AG04449 (cell line): ENCODE measurements around the gene KBTBD3.

Experiments
- CTCF ChIA-PET: fragments of 350-600 bp; formaldehyde crosslinking; extraction: SDS; loops from one replicate; lab custom pipeline; 2021; ENCODE audit warnings: antibody characterized with exemption; lab: Yijun Ruan, JAX
- POLR2A ChIA-PET: fragments of 400-600, 350-600 bp; formaldehyde crosslinking; extraction: SDS; loops from one replicate; lab custom pipeline; 2020; ENCODE audit warnings: antibody characterized with exemption, inconsistent platforms; lab: Yijun Ruan, JAX
- DNase-seq: peaks from one replicate; pipeline ENCODE4 v3.0.0-alpha.2; 2010; ENCODE audit warnings: low read depth, low spot score
- H3K4me3 ChIP-seq: 2 replicates; pipeline ENCODE4 v1.5.1; 2011; ENCODE audit warnings: low read depth, mild to moderate bottlenecking, control low read depth, low read length
- TF ChIP-seq, protein P1 (sequence below): IDR thresholded peaks from one replicate; pipeline ENCODE4 v1.5.1; 2011; ENCODE audit warnings: mild to moderate bottlenecking, moderate library complexity, low read length, control low read depth, inconsistent platforms; ENCODE audit not compliant: insufficient read depth; ENCODE audit errors: missing control alignments

Gene KBTBD3, protein sequence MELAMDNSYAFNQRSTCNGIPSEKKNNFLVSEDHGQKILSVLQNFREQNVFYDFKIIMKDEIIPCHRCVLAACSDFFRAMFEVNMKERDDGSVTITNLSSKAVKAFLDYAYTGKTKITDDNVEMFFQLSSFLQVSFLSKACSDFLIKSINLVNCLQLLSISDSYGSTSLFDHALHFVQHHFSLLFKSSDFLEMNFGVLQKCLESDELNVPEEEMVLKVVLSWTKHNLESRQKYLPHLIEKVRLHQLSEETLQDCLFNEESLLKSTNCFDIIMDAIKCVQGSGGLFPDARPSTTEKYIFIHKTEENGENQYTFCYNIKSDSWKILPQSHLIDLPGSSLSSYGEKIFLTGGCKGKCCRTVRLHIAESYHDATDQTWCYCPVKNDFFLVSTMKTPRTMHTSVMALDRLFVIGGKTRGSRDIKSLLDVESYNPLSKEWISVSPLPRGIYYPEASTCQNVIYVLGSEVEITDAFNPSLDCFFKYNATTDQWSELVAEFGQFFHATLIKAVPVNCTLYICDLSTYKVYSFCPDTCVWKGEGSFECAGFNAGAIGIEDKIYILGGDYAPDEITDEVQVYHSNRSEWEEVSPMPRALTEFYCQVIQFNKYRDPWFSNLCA

DNA sequence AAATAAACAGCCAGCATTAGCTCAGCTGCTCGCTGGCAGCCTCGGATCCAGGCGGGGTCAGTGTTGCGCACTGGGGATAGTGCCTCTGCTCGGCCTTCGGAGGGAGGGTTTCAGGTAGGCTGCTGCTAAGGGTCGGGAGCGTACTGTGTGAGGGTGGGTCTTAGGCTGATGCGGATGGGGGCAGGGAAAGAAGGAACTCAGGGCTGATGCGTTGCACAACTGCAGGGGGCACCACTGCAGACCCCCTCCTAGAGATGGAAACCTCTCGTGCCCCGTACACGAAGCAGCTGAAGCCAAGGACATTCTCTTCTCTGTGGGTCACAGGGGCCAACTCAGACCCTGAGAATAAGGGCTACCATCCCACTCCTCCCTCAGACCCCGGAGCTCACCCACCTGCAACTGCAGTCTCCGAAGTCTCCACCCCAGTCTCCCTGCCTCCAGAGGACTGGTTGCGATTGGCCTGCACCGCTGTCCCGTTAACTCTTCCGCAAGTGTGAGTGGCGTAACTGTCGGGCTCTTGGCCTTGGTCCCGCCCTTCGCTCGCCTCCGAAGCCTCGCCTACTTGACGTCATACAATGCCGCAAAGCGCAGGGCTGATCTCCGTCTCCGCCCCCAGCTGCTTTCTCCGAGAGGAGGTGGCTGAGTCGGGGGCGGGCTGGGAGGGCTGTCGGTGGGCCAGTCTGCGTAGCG lies at the start of gene KBTBD3:
Gene KBTBD3 (minus strand): TSS at position 429 of the 690 bp plus-strand sequence. CDS start 18,250 bp downstream, outside the sequence.
- peak; percentile 94 for DNase-seq
- TF ChIP-seq, protein P1, sequence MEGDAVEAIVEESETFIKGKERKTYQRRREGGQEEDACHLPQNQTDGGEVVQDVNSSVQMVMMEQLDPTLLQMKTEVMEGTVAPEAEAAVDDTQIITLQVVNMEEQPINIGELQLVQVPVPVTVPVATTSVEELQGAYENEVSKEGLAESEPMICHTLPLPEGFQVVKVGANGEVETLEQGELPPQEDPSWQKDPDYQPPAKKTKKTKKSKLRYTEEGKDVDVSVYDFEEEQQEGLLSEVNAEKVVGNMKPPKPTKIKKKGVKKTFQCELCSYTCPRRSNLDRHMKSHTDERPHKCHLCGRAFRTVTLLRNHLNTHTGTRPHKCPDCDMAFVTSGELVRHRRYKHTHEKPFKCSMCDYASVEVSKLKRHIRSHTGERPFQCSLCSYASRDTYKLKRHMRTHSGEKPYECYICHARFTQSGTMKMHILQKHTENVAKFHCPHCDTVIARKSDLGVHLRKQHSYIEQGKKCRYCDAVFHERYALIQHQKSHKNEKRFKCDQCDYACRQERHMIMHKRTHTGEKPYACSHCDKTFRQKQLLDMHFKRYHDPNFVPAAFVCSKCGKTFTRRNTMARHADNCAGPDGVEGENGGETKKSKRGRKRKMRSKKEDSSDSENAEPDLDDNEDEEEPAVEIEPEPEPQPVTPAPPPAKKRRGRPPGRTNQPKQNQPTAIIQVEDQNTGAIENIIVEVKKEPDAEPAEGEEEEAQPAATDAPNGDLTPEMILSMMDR, result peak; percentile 52
- POLR2A ChIA-PET, result no interaction called here
- CTCF ChIA-PET, result interaction anchor here (1.0 to 2.6 kb wide), 2 partner anchors 10 to 56 kb away, joined by 3 to 10 read pairs; no protein-coding TSS in a partner anchor
- peak within 1 kb of the TSS; percentile 95 for H3K4me3 ChIP-seq

DNA sequence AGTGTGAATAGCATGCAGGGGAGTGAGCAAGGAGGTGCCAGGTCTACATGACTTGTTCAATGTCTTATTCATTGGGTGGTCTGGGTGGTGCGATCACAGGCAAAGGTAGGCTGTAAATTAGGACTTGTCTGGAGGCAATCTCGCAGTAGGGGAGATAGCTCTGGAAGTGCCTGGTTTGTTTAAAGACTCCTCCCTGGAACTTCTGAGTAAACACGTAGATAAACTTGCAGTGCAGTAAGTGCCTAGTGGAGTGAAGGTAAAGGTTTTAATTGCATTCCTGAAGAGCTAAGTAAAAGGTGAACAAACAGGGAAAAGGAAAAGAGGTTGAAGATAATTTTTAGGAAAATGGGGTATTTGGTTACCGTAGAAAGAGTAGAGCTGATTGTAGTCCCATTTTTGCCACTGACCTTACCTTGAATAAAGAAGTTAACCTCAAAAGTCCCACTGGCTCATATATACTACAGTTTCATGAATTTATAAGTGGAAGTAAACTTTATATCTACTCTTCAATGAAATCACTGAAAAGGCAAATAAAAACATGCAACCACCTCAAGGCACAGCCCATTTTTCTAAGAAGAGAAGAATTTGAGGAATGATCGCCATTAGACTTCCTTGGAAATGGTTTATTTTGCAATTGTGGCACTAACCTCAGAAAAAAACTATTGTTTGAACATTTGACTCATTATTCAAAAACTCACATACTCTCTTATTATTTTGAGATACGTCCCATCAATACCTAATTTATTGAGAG lies 44.6 kb upstream of the KBTBD3 start:
- TF ChIP-seq, protein P1, result no peak
- ChIA-PET POLR2A (no interaction called here), CTCF (no interaction called here)
- DNase-seq, result no peak
- no peak overlapping the region for H3K4me3 ChIP-seq

DNA sequence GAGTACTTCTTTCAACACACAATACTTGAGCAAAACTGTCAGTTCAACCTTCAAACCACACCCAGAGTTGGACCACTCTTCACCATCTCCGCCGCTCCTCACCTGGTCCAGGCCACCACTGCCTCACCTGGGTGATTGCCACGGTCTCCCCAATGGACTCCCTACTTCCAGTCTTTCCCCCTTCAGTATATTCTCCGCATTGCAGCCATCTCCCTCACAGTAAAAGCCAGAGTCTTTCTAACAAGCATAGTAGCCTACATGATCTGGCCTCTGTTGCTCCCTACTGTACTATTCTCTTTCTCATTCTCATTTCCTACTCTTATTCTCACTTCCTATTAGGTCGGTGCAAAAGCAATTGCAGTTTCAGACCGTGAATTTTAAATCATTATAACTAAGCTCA lies 28.8 kb upstream of the KBTBD3 start:
- TF ChIP-seq, protein P1, result no peak
- DNase-seq, result no peak
- ChIA-PET POLR2A (no interaction called here), CTCF (no interaction called here)
- no peak overlapping the region for H3K4me3 ChIP-seq

DNA sequence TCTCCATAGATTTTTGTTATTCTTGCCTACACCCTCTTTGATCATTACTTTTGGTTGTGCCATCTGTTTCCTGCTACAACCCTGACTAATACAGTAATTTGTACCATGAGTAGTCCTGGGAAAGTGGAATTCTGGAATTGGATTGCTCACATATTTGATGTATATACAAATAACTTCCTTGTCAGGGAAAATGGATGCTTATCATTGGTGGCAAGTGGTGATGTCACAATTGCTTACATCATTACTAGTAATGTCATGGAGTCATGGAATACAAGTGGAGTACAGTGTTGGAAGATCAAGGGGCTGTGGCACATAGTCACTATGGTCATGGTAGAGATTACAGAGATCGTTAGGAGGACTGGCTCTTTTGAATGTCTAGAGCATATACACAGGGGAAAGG lies 24.7 kb upstream of the KBTBD3 start:
- DNase-seq, result peak; percentile 45
- ChIA-PET POLR2A (no interaction called here), CTCF (interaction anchor here (2.4 kb wide), 1 partner anchor 11 kb away, joined by 11 read pairs; no protein-coding TSS in a partner anchor)
- TF ChIP-seq, protein P1, result no peak
- no peak overlapping the region for H3K4me3 ChIP-seq

DNA sequence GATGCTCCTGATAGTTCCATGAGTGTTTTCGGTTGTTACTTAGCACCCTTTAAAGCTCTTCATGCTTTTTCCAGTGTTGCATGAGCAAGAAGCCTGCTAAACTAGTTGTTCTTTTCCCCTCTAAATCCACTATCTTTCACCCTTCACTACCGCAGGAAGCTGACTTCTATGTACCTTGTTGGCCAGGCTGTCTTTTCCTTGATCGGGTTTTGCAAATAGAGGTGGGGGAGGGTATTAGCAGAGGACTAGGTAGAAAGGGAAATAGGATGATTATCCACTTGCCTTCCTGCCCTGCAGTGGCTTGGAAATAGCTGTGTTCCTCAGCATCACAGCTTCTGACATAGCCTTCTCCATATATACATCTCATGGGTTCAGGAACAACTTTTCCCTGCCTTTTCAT lies 24.2 kb upstream of the KBTBD3 start:
- ChIA-PET POLR2A (no interaction called here), CTCF (interaction anchor here (2.4 kb wide), 1 partner anchor 10 kb away, joined by 11 read pairs; no protein-coding TSS in a partner anchor)
- TF ChIP-seq, protein P1, result no peak
- DNase-seq, result no peak
- H3K4me3 ChIP-seq, result no peak overlapping the region
